ENCODE results near the gene WDCP.

- TF ChIP-seq ESRRG (CRISPR knock-in tag; IDR thresholded peaks at IDR 0.05) = no peak
- no peak for TF ChIP-seq POU6F1 (CRISPR knock-in tag; IDR thresholded peaks at IDR 0.05; ENCODE audit: borderline replicate concordance, low read depth)
- TF ChIP-seq CREB5 (CRISPR knock-in tag; IDR thresholded peaks at IDR 0.05; ENCODE audit: low read depth) = no peak
- no peak for TF ChIP-seq ZC3H10 (CRISPR knock-in tag; IDR thresholded peaks at IDR 0.05)
- no peak for TF ChIP-seq ZNF565 (CRISPR knock-in tag; conservative IDR thresholded peaks at IDR 0.05; ENCODE audit: low read depth)
- no peak for TF ChIP-seq PATZ1 (CRISPR knock-in tag; IDR thresholded peaks at IDR 0.05; ENCODE audit: borderline replicate concordance)
- no peak for TF ChIP-seq RARB (CRISPR knock-in tag; IDR thresholded peaks at IDR 0.05)
- TF ChIP-seq ZFP30 (CRISPR knock-in tag; IDR thresholded peaks at IDR 0.05) = no peak
- no peak for TF ChIP-seq ARNTL (CRISPR knock-in tag; IDR thresholded peaks at IDR 0.05; ENCODE audit: borderline replicate concordance, low read depth)
- no peak for TF ChIP-seq TOX (CRISPR knock-in tag; IDR thresholded peaks at IDR 0.05; ENCODE audit: borderline replicate concordance)
- TF ChIP-seq SNAI2 (CRISPR knock-in tag; IDR thresholded peaks at IDR 0.05) = no peak
- no peak for TF ChIP-seq PPARA (CRISPR knock-in tag; IDR thresholded peaks at IDR 0.05; ENCODE audit: borderline replicate concordance)
Observed at GRCh38 chr2:24021122-24021998, 25.8 kb downstream of the WDCP start.
